ENCODE measurements around the gene ABHD17C. TPM values are rescaled to one million over a fixed set of nuclear protein-coding genes. Genes with fewer than 3 reads are reported as not detected.

ABHD17C gene
- 10.6 and 14.7 TPM in 2 replicates for total RNA-seq

DNA sequence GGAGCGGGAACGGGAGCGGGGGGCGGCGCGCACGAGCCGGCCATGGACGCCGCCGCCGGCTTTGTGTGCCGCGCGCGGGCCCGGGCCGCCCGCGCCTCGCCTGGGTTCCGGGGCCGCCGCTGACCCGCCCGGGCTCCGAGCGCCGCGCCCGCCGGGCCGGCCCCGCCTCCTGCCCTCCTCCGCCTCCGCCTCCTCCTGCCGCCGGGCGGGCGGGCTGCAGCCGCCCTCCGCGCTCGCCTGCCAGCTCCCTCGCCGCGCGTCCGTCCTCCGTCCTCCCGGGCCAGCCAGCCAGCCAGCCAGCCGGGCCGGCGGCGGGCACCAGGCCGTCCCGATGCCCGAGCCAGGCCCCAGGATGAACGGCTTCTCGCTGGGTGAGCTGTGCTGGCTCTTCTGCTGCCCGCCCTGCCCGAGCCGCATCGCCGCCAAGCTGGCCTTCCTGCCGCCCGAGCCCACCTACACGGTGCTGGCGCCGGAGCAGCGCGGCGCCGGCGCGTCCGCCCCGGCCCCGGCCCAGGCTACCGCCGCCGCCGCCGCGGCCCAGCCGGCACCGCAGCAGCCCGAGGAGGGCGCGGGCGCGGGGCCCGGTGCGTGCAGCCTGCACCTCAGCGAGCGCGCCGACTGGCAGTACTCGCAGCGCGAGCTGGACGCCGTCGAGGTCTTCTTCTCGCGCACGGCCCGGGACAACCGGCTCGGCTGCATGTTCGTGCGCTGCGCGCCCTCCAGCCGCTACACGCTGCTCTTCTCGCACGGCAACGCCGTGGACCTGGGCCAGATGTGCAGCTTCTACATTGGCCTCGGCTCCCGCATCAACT lies at the start of gene ABHD17C:
Gene ABHD17C (plus strand): TSS at position 212 of the 812 bp plus-strand sequence. CDS start 120 bp downstream, at position 332.

DNA sequence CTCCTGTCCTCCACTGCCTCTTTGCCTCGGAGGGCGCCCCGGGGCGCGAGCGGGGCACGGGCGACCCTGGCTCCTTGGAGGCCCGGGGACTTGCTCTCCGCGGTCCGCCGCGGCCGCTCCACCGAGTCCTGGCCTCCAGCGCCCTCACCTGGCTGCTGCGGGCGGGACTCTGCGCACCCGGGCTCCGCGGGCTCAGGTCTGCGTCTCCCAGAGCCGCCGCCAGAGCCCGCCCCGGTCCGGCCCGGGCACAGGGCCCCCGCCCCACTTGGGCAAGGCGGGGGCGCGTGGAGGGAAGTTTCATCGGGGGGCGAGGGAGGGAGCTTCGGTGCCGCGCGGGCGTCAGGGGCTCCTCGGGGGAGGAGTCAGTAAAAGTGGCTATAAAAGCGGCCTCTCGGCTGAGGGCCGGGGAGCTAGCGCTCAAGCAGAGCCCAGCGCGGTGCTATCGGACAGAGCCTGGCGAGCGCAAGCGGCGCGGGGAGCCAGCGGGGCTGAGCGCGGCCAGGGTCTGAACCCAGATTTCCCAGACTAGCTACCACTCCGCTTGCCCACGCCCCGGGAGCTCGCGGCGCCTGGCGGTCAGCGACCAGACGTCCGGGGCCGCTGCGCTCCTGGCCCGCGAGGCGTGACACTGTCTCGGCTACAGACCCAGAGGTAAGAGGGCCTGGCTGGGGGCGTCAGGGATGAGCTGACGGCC lies 84.0 kb downstream of the ABHD17C start, which contains the start of gene CEMIP:
Gene CEMIP (plus strand): TSS at position 407 of the 694 bp plus-strand sequence. CDS start 94,510 bp downstream, outside the sequence.

Other genes starting within 250 kb of the ABHD17C start
- gene CEMIP, start 84.1 kb downstream of the ABHD17C start, total RNA-seq, result 111 and 613 TPM in 2 replicates